ENCODE data around the gene SUFU.

DNA sequence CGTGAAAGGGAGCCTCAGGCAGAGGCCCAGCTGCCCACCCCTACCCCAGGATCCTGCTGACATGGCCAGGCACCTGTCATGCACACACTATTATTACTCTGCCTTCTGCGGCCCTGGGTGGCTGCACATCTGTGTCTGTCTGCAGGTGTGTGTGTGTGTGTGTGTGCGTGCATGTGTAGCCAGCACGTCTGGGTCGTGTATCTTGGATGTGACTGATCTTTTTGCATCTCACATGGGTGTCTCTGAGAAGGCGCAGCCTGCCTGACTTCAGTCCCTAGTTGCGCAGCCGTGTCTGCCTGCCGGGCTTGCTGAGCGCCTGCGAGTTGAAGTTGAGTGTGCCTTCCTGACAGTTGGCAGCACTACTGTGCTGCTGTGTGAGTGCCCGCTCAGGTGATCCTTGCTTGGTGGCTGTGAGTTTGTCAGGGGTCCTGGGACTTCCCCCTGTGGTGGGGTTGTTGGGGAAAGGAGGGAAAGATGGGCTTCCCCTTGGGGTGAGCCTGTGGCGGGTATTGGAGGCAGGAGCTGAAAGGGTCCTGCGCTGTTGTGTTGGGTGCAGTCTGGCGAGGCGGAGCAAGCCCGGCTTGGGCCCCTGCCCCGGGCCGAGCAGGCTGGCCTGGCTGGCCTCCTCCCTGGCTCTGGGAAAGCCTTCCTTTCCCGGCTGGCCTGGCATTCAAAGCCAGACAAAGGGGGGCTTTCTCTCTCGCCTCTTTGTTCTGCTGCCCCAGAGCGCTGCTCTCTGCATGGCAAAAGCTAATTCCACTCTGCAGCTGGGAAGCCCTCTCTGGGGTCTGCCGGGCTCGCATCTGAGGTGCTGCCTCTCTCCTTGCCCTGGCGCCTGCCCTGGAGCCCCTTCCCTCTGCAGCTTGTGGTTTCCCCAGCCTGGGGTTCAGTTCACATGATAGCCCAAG is 145.4 kb downstream of the SUFU start:
- TF ChIP-seq YY1 (IDR thresholded peaks at IDR 0.05; ENCODE audit: insufficient read depth, insufficient read length) (no peak), ZNF274 (IDR thresholded peaks at IDR 0.05; ENCODE audit: low read depth, low read length) (no peak), SUZ12 (IDR thresholded peaks at IDR 0.05; ENCODE audit: extremely low read depth, insufficient read depth, insufficient read length) (no peak)
